SK-N-SH treated with all-trans-retinoic acid at 6 μM for 48 hours (cell line): Measurements from ENCODE around the gene PADI2.

Experiments used
- ATAC-seq: fragments of 200-7000 bp; cut with Tn5 transposase; 3 replicates; pipeline ENCODE4 v1.9.1; 2020; ENCODE audit warnings: mild to moderate bottlenecking, moderate library complexity
- ARNTL ChIP-seq: fragments of 450-650 bp; formaldehyde crosslinking; IDR thresholded peaks from 2 replicates; pipeline ENCODE4 v1.5.0; 2020; ENCODE audit warnings: low read depth, mild to moderate bottlenecking, moderate library complexity, borderline replicate concordance
- BACH2 ChIP-seq: fragments of 250-450 bp; sonication (Bioruptor Pico); IDR thresholded peaks from 2 replicates; pipeline ENCODE4 v1.9.0; 2021; ENCODE audit warnings: mild to moderate bottlenecking, borderline replicate concordance
- ESRRG ChIP-seq: fragments of 250-450 bp; sonication (Bioruptor Pico); IDR thresholded peaks from 2 replicates; pipeline ENCODE4 v1.6.1; 2021; ENCODE audit warnings: mild to moderate bottlenecking
- ISL1 ChIP-seq: fragments of 250-450 bp; sonication (Bioruptor Pico); IDR thresholded peaks from 2 replicates; pipeline ENCODE4 v2.1.2; 2022; ENCODE audit warnings: mild to moderate bottlenecking, moderate library complexity
- OSR1 ChIP-seq: fragments of 250-450 bp; sonication (Bioruptor Pico); IDR thresholded peaks from 2 replicates; pipeline ENCODE4 v1.8.0; 2022; ENCODE audit warnings: moderate library complexity, mild to moderate bottlenecking, inconsistent platforms
- PPARA ChIP-seq: fragments of 250-450 bp; sonication (Bioruptor Pico); IDR thresholded peaks from 2 replicates; pipeline ENCODE4 v1.5.0; 2020; ENCODE audit warnings: mild to moderate bottlenecking, borderline replicate concordance
- SNAI2 ChIP-seq: fragments of 250-450 bp; sonication (Bioruptor Pico); IDR thresholded peaks from 2 replicates; pipeline ENCODE4 v1.5.0; 2020; ENCODE audit warnings: mild to moderate bottlenecking, moderate library complexity
- TCF4 ChIP-seq: fragments of 250-450 bp; sonication (Bioruptor Pico); IDR thresholded peaks from 2 replicates; pipeline ENCODE4 v1.8.0; 2021; ENCODE audit warnings: mild to moderate bottlenecking, moderate library complexity, borderline replicate concordance
- TOX ChIP-seq: fragments of 250-450 bp; sonication (Bioruptor Pico); IDR thresholded peaks from 2 replicates; pipeline ENCODE4 v1.8.0; 2021; ENCODE audit warnings: mild to moderate bottlenecking, moderate library complexity, borderline replicate concordance
- ZFP30 ChIP-seq: fragments of 450-650 bp; formaldehyde crosslinking; IDR thresholded peaks from 2 replicates; pipeline ENCODE4 v1.5.0; 2022; ENCODE audit warnings: mild to moderate bottlenecking, moderate library complexity
- ZNF565 ChIP-seq: fragments of 450-650 bp; formaldehyde crosslinking; conservative IDR thresholded peaks from 2 replicates; pipeline ENCODE4 v1.5.0; 2020; ENCODE audit warnings: low read depth, mild to moderate bottlenecking, moderate library complexity
- ZNF70 ChIP-seq: fragments of 450-650 bp; formaldehyde crosslinking; IDR thresholded peaks from 2 replicates; pipeline ENCODE4 v1.5.0; 2020; ENCODE audit warnings: mild to moderate bottlenecking, moderate library complexity
- ZNF8 ChIP-seq: fragments of 450-650 bp; formaldehyde crosslinking; IDR thresholded peaks from 2 replicates; pipeline ENCODE4 v1.5.0; 2020; ENCODE audit warnings: mild to moderate bottlenecking, moderate library complexity
- TF ChIP-seq, protein P1 (sequence below): fragments of 250-450 bp; sonication (Bioruptor Pico); IDR thresholded peaks from 2 replicates; pipeline ENCODE4 v1.8.0; 2020; ENCODE audit warnings: mild to moderate bottlenecking, moderate library complexity, borderline replicate concordance
- TF ChIP-seq, protein P2 (sequence below): fragments of 250-450 bp; sonication (Bioruptor Pico); IDR thresholded peaks from 2 replicates; pipeline ENCODE4 v1.8.0; 2021; ENCODE audit warnings: low read depth, mild to moderate bottlenecking, moderate library complexity, borderline replicate concordance
- TF ChIP-seq, protein P3 (sequence below): fragments of 250-450 bp; sonication (Bioruptor Pico); IDR thresholded peaks from 2 replicates; pipeline ENCODE4 v1.5.1; 2020; ENCODE audit warnings: low read depth, mild to moderate bottlenecking, moderate library complexity

Gene PADI2

GRCh38 chr1:17120962-17121837 is 1.9 kb upstream of the PADI2 start:
- no peak for TF ChIP-seq ARNTL (CRISPR knock-in tag)
- no peak for TF ChIP-seq TOX (CRISPR knock-in tag)
- 0 out of 2 replicates have a peak, but pooled peaks have one; percentile 21 for TF ChIP-seq ISL1 (CRISPR knock-in tag)
- TF ChIP-seq OSR1 (CRISPR knock-in tag) = no peak
- TF ChIP-seq, protein P1, sequence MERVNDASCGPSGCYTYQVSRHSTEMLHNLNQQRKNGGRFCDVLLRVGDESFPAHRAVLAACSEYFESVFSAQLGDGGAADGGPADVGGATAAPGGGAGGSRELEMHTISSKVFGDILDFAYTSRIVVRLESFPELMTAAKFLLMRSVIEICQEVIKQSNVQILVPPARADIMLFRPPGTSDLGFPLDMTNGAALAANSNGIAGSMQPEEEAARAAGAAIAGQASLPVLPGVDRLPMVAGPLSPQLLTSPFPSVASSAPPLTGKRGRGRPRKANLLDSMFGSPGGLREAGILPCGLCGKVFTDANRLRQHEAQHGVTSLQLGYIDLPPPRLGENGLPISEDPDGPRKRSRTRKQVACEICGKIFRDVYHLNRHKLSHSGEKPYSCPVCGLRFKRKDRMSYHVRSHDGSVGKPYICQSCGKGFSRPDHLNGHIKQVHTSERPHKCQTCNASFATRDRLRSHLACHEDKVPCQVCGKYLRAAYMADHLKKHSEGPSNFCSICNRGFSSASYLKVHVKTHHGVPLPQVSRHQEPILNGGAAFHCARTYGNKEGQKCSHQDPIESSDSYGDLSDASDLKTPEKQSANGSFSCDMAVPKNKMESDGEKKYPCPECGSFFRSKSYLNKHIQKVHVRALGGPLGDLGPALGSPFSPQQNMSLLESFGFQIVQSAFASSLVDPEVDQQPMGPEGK (CRISPR knock-in tag) = peak; percentile 45; the same call in 1 of the 2 replicates
- TF ChIP-seq, protein P2, sequence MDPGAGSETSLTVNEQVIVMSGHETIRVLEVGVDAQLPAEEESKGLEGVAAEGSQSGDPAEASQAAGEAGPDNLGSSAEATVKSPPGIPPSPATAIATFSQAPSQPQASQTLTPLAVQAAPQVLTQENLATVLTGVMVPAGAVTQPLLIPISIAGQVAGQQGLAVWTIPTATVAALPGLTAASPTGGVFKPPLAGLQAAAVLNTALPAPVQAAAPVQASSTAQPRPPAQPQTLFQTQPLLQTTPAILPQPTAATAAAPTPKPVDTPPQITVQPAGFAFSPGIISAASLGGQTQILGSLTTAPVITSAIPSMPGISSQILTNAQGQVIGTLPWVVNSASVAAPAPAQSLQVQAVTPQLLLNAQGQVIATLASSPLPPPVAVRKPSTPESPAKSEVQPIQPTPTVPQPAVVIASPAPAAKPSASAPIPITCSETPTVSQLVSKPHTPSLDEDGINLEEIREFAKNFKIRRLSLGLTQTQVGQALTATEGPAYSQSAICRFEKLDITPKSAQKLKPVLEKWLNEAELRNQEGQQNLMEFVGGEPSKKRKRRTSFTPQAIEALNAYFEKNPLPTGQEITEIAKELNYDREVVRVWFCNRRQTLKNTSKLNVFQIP (CRISPR knock-in tag) = no peak
- no peak for TF ChIP-seq ZNF8 (CRISPR knock-in tag)
- ATAC-seq = no peak

- no peak for ATAC-seq
- no peak for TF ChIP-seq ZNF70
- TF ChIP-seq SNAI2 (CRISPR knock-in tag) = no peak
- no peak for TF ChIP-seq ESRRG (CRISPR knock-in tag)
- no peak for TF ChIP-seq TCF4 (CRISPR knock-in tag)
- no peak for TF ChIP-seq BACH2 (CRISPR knock-in tag)
- TF ChIP-seq ZNF565 (CRISPR knock-in tag) = no peak
- TF ChIP-seq PPARA (CRISPR knock-in tag) = no peak
- TF ChIP-seq TOX (CRISPR knock-in tag) = no peak
- TF ChIP-seq, protein P1 (CRISPR knock-in tag) = no peak
- TF ChIP-seq ISL1 (CRISPR knock-in tag) = no peak
- TF ChIP-seq, all 23 proteins: peak for 0
Observed at GRCh38 chr1:17120481-17120877, 1.2 kb upstream of the PADI2 start.

DNA sequence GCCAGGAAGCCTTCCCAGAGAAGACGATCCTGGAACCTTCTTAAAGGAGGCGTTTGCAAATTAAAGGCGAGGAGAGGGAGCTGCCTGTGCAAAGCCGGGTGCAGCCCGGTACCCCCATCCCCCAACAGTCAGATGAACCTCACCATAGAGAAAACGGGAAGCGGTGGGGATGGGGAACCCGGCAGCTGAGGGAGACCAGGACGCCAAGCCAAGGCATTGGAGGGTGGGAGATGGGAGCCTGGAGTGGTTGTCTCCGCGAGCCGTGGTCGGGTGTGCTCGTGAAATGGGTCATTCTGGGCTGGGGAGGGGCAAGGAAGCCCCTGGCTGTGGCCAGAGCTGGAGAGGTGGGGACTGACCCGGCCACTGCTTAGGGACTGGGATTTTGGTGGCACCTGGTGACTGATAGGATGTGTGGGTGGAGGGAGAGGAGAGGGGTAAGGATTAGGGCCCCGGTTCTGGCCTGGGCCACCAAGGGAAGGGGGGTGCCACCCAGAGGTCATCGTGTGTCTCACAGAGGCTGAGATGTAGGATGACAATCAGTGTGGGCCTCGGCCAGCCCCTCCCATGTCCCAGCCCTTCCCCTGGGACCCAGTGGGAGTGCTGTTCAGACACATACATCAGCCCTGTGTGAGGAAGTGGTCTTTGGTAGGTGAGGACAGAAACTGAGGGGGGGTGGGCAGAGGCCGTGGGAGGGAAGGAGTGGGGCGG is 676 bp upstream of the PADI2 start:
- no peak for TF ChIP-seq ZNF70
- no peak for TF ChIP-seq PPARA (CRISPR knock-in tag)
- no peak for TF ChIP-seq ZFP30
- no peak for TF ChIP-seq TCF4 (CRISPR knock-in tag)
- TF ChIP-seq, protein P3, sequence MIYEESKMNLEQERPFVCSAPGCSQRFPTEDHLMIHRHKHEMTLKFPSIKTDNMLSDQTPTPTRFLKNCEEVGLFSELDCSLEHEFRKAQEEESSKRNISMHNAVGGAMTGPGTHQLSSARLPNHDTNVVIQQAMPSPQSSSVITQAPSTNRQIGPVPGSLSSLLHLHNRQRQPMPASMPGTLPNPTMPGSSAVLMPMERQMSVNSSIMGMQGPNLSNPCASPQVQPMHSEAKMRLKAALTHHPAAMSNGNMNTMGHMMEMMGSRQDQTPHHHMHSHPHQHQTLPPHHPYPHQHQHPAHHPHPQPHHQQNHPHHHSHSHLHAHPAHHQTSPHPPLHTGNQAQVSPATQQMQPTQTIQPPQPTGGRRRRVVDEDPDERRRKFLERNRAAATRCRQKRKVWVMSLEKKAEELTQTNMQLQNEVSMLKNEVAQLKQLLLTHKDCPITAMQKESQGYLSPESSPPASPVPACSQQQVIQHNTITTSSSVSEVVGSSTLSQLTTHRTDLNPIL = no peak
- no peak for TF ChIP-seq ESRRG (CRISPR knock-in tag)
- TF ChIP-seq, protein P2 (CRISPR knock-in tag) = no peak
- TF ChIP-seq, protein P1 (CRISPR knock-in tag) = no peak
- TF ChIP-seq, all 23 proteins: peak for 0
- ATAC-seq = no peak
